ENCODE results near the gene BGLAP. TPM values are rescaled to one million over a fixed set of nuclear protein-coding genes. Genes with fewer than 3 reads are reported as not detected.

BGLAP gene
- total RNA-seq, 1 donor from 2014 or later: 1.2 TPM

- no peak for TF ChIP-seq CTCF (IDR thresholded peaks at IDR 0.05; ENCODE audit: unreplicated experiment)
- H3K36me3 Mint-ChIP-seq (ENCODE audit: low read depth, unreplicated experiment): peaks cover 68% of the 10 kb centered on the region
- peaks cover 4% of the 10 kb centered on the region for H3K27me3 Mint-ChIP-seq (ENCODE audit: unreplicated experiment)
- peak overlapping the region; percentile 62 for H3K27ac Mint-ChIP-seq (ENCODE audit: unreplicated experiment)
- DNase-seq (ENCODE audit: low spot score): no peak
- H3K4me1 Mint-ChIP-seq (ENCODE audit: unreplicated experiment): peaks cover 2% of the 10 kb centered on the region
- H3K9me3 Mint-ChIP-seq (ENCODE audit: unreplicated experiment): no peaks in the 10 kb centered on the region
- H3K4me3 Mint-ChIP-seq (ENCODE audit: unreplicated experiment): peak overlapping the region; percentile 23
These were observed 20.7 kb downstream of the BGLAP start for GRCh38 chr1:156262461-156263287.

- Mint-ChIP-seq H3K9me3 (ENCODE audit: unreplicated experiment) (no peaks in the 10 kb centered on the region), H3K4me3 (ENCODE audit: unreplicated experiment) (no peak overlapping the region), H3K27me3 (ENCODE audit: unreplicated experiment) (peaks cover 4% of the 10 kb centered on the region), H3K36me3 (ENCODE audit: low read depth, unreplicated experiment) (peaks cover 66% of the 10 kb centered on the region), H3K4me1 (ENCODE audit: unreplicated experiment) (no peaks in the 10 kb centered on the region), H3K27ac (ENCODE audit: unreplicated experiment) (no peak overlapping the region)
- no peak for DNase-seq (ENCODE audit: low spot score)
- no peak for TF ChIP-seq CTCF (IDR thresholded peaks at IDR 0.05; ENCODE audit: unreplicated experiment)
These were observed 21.3 kb downstream of the BGLAP start for GRCh38 chr1:156263288-156263655.

- H3K27ac Mint-ChIP-seq (ENCODE audit: unreplicated experiment): no peak overlapping the region
These were observed 24.1 kb downstream of the BGLAP start for GRCh38 chr1:156266051-156266450.

GRCh38 chr1:156268336-156268735 is 26.4 kb downstream of the BGLAP start:
- no peak overlapping the region for H3K27ac Mint-ChIP-seq (ENCODE audit: unreplicated experiment)
- DNase-seq (ENCODE audit: low spot score): no peak
- peaks cover 63% of the 10 kb centered on the region for H3K36me3 Mint-ChIP-seq (ENCODE audit: low read depth, unreplicated experiment)
- H3K27me3 Mint-ChIP-seq (ENCODE audit: unreplicated experiment): no peaks in the 10 kb centered on the region
- H3K4me3 Mint-ChIP-seq (ENCODE audit: unreplicated experiment): no peak overlapping the region
- TF ChIP-seq CTCF (IDR thresholded peaks at IDR 0.05; ENCODE audit: unreplicated experiment): no peak
- no peaks in the 10 kb centered on the region for H3K4me1 Mint-ChIP-seq (ENCODE audit: unreplicated experiment)
- no peaks in the 10 kb centered on the region for H3K9me3 Mint-ChIP-seq (ENCODE audit: unreplicated experiment)

More at GRCh38 chr1:156266051-156266450, 24.1 kb downstream of the BGLAP start:
- peaks cover 60% of the 10 kb centered on the region for H3K36me3 Mint-ChIP-seq (ENCODE audit: low read depth, unreplicated experiment)
- no peak for TF ChIP-seq CTCF (IDR thresholded peaks at IDR 0.05; ENCODE audit: unreplicated experiment)
- no peaks in the 10 kb centered on the region for H3K9me3 Mint-ChIP-seq (ENCODE audit: unreplicated experiment)
- H3K4me3 Mint-ChIP-seq (ENCODE audit: unreplicated experiment): no peak overlapping the region
- no peak for DNase-seq (ENCODE audit: low spot score)
- H3K27me3 Mint-ChIP-seq (ENCODE audit: unreplicated experiment): no peaks in the 10 kb centered on the region
- no peaks in the 10 kb centered on the region for H3K4me1 Mint-ChIP-seq (ENCODE audit: unreplicated experiment)

- no peak for TF ChIP-seq CTCF (IDR thresholded peaks at IDR 0.05; ENCODE audit: unreplicated experiment)
- Mint-ChIP-seq H3K9me3 (ENCODE audit: unreplicated experiment) (no peaks in the 10 kb centered on the region), H3K4me1 (ENCODE audit: unreplicated experiment) (no peaks in the 10 kb centered on the region), H3K4me3 (ENCODE audit: unreplicated experiment) (peak overlapping the region; percentile 76), H3K27ac (ENCODE audit: unreplicated experiment) (no peak overlapping the region), H3K36me3 (ENCODE audit: low read depth, unreplicated experiment) (peaks cover 65% of the 10 kb centered on the region), H3K27me3 (ENCODE audit: unreplicated experiment) (no peaks in the 10 kb centered on the region)
- DNase-seq (ENCODE audit: low spot score): no peak
These were observed 28.3 kb downstream of the BGLAP start for GRCh38 chr1:156270314-156270713.
